IPS-18c (cell line): ENCODE measurements around the gene CCNYL1.
A peak's percentile ranks its signal among the peaks of the same experiment; 100 is the strongest.

ENCODE experiments used
- H3K4me3 ChIP-seq: 2 replicates; pipeline ENCODE4 v1.7.0; 2013; ENCODE audit warnings: low read depth, mild to moderate bottlenecking, low read length, moderate library complexity; ENCODE audit not compliant: insufficient read depth
- H3K9me3 ChIP-seq: one replicate; pipeline ENCODE4 v1.6.1; 2013; ENCODE audit warnings: mild to moderate bottlenecking, low read length, moderate library complexity; ENCODE audit not compliant: control insufficient read depth, insufficient read depth

The CCNYL1 gene

GRCh38 chr2:207768866-207769596 is 57.6 kb downstream of the CCNYL1 start:
- no peaks in the 10 kb centered on the region for H3K9me3 ChIP-seq
- H3K4me3 ChIP-seq, result peak overlapping the region; percentile 71

- Histone ChIP-seq H3K9me3 (no peaks in the 10 kb centered on the region), H3K4me3 (peak overlapping the region; percentile 71)
These were observed 59.4 kb downstream of the CCNYL1 start for GRCh38 chr2:207770602-207771404.

DNA sequence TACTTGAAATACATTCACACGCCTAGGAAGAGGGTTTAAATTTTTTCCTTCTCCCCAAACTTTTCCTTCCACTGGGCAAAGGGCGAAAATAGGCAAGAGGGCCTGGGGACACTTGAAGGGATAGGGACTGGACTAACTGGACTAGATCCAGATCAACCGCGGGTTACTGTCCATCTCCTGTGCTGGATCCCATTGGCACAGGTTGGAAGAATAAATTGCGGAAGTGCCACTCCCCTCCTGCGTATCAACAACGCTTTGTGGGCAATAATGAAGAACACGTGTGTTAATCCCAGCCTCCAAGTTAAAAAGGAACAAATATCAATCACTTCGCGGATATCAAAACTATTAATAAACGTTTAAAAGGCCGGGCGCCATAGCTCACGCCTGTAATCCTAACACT is 60.0 kb downstream of the CCNYL1 start:
- Histone ChIP-seq H3K4me3 (no peak overlapping the region; the same call in 1 of the 2 replicates), H3K9me3 (no peaks in the 10 kb centered on the region)

- H3K4me3 ChIP-seq, result no peak overlapping the region
These were observed 60.8 kb downstream of the CCNYL1 start for GRCh38 chr2:207772081-207772843.

GRCh38 chr2:207772844-207773205 is 61.4 kb downstream of the CCNYL1 start:
- Histone ChIP-seq H3K9me3 (no peaks in the 10 kb centered on the region), H3K4me3 (no peak overlapping the region)

More at GRCh38 chr2:207772081-207772843, 60.8 kb downstream of the CCNYL1 start:
- H3K9me3 ChIP-seq, result no peaks in the 10 kb centered on the region

GRCh38 chr2:207775473-207775872 is 64.0 kb downstream of the CCNYL1 start:
- H3K9me3 ChIP-seq, result no peaks in the 10 kb centered on the region
- H3K4me3 ChIP-seq, result no peak overlapping the region

GRCh38 chr2:207777124-207777523 is 65.7 kb downstream of the CCNYL1 start:
- no peaks in the 10 kb centered on the region for H3K9me3 ChIP-seq
- no peak overlapping the region for H3K4me3 ChIP-seq

DNA sequence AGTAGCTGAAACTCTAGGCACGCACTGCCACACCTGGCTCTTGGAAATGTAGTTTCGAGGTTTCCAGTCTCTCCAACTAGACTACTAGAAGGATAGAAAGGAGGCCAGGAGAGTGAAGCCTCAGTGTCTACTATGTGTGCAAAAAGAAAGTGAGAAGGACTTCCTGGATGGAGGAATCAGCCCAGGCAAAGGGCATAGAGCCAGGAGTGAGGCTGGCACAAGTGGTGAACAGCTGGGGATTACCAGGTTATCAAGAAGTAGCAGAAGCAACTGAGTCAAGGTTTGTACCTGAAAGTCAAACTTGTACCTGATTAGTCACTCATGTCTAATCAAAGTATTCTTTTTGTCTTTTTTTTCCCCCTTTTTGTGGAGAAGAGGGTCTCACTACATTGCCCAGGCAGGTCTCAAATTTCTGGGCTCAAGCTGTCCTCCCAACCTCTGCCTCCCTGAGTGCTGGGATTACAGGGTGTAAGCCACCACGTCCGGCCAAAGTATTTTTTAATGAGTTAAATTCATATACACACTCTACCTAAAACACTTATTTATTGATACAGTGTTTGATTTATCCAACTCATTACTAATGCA is 67.0 kb downstream of the CCNYL1 start:
- Histone ChIP-seq H3K4me3 (no peak overlapping the region), H3K9me3 (no peaks in the 10 kb centered on the region)

GRCh38 chr2:207779523-207779922 is 68.1 kb downstream of the CCNYL1 start:
- no peaks in the 10 kb centered on the region for H3K9me3 ChIP-seq
- H3K4me3 ChIP-seq, result no peak overlapping the region

DNA sequence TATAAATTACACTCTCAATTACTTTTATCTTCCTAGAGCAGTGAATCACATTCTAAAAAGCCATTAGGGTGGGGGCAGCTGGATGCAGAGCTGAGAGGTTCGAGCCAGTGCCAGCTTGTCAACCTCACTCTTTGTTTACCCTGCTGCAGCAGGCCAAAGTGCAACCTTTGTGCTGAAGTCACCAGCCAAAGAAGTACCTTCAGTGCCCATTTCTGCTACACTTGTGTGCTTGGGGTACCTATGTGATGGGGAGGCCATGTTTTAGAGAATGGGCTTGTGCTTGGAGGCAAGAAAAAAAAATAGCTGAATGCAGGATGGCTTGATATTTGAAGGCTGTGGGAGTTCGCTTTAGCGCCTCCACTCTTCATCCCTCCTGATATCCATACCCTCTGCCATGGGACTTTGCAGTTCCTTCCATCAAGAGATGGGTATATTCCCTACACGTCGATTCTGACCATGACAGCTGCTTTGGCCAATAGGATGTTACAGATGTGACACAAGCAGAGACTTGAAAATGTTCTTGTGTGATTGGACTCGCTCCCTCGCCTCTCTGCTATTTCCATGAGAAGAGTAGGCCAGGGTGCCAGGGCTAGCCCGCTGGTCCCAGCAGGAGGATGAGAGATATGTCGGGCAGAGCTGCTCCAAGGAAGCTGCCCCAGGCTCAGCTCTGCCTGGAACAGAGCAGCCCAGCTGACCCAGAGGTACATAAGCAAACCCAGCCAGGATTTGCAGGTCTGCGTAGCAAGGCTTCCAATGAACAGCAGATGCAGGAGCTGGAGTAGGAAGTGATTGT is 71.0 kb downstream of the CCNYL1 start:
- no peak overlapping the region for H3K4me3 ChIP-seq

GRCh38 chr2:207783514-207783913 is 72.1 kb downstream of the CCNYL1 start:
- no peak overlapping the region for H3K4me3 ChIP-seq
- no peaks in the 10 kb centered on the region for H3K9me3 ChIP-seq

More for the DNA sequence above, 71.0 kb downstream of the CCNYL1 start:
- no peaks in the 10 kb centered on the region for H3K9me3 ChIP-seq

DNA sequence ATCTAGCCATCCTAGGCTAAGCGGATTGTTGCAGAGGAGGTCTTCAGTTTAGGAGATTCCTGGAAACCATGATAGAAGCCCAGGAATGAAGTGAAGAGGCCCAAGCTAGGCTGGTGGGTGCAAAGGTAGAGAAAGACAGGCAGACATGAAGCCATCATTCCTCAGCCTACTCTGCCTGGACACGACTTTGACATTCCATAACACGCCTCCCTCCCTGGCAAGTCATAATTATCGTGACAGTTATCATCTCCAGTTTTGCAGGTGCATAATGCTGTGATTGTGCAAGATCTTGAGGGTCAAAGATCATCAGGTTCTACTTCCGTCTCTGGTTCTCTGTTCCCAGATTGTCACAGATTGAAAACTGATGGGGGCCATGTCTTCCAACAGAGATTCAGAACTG is 73.5 kb downstream of the CCNYL1 start:
- H3K9me3 ChIP-seq, result no peaks in the 10 kb centered on the region
- H3K4me3 ChIP-seq, result no peak overlapping the region

DNA sequence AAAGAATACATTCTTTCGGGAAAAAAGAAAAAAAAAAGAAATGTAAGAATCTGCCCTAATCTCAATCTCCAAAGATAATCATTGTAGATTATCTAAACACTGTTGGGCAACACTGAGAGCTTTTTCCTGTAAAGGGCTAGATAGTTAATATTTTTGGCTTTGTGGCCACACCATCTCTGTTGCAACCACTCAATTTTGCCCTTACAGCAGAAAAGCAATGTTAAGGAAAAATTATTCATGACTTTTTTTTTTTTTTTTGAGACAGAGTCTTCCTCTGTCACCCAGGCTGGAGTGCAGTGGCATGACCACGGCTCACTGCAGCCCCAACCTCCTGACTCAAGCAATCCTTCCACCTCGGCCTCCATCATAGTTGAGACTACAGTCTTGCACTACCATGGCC is 75.6 kb downstream of the CCNYL1 start:
- H3K4me3 ChIP-seq, result no peak overlapping the region

GRCh38 chr2:207787800-207788199 is 76.4 kb downstream of the CCNYL1 start:
- H3K4me3 ChIP-seq, result no peak overlapping the region
- H3K9me3 ChIP-seq, result no peaks in the 10 kb centered on the region

More for the DNA sequence above, 75.6 kb downstream of the CCNYL1 start:
- H3K9me3 ChIP-seq, result no peaks in the 10 kb centered on the region

DNA sequence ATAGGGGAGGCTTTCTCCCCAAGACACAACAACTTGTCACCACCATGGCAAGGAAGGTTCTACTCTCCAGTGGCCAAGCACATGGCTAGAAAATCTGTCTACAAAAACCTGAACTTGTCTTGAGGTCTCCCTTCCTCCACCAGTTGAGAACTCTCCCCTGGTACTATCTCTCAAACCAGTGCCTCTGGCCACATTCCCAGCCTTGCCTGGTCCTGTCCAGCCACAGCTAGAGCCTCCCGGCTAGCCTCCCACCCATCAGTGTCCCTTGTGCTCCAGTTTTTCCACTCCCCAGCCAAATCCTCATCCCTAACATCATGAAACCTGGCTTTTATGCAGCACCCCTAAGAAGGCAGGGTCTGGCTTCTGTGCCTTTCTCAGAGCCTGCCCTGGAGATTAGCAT is 79.5 kb downstream of the CCNYL1 start:
- no peak overlapping the region for H3K4me3 ChIP-seq
- H3K9me3 ChIP-seq, result no peaks in the 10 kb centered on the region

GRCh38 chr2:207791579-207792243 is 80.3 kb downstream of the CCNYL1 start:
- no peaks in the 10 kb centered on the region for H3K9me3 ChIP-seq
- no peak overlapping the region for H3K4me3 ChIP-seq
